GM10248 (cell line): ENCODE data around the gene YEATS4.

Experiments
- CTCF ChIA-PET: fragments of 300-600 bp; sonication (Branson Sonifier 250); formaldehyde crosslinking; extraction: SDS; loops from one replicate; lab custom pipeline; 2021; ENCODE audit warnings: antibody characterized with exemption; lab: Yijun Ruan, JAX
- POLR2A ChIA-PET: fragments of 350-650 bp; sonication (Branson Sonifier 250); formaldehyde crosslinking; extraction: SDS; loops from one replicate; lab custom pipeline; 2020; ENCODE audit warnings: antibody characterized with exemption; lab: Yijun Ruan, JAX
- DNase-seq: peaks from one replicate; pipeline ENCODE4 v3.0.0; 2012; ENCODE audit errors: extremely low spot score
- TF ChIP-seq, protein P1 (sequence below): IDR thresholded peaks from 2 replicates; pipeline ENCODE4 v1.5.1; 2012; ENCODE audit warnings: mild to moderate bottlenecking, low read depth; ENCODE audit errors: extremely low read depth, missing control alignments, control extremely low read depth

YEATS4 gene

GRCh38 chr12:69385038-69385437, 25.5 kb downstream of the YEATS4 start:
- TF ChIP-seq, protein P1, sequence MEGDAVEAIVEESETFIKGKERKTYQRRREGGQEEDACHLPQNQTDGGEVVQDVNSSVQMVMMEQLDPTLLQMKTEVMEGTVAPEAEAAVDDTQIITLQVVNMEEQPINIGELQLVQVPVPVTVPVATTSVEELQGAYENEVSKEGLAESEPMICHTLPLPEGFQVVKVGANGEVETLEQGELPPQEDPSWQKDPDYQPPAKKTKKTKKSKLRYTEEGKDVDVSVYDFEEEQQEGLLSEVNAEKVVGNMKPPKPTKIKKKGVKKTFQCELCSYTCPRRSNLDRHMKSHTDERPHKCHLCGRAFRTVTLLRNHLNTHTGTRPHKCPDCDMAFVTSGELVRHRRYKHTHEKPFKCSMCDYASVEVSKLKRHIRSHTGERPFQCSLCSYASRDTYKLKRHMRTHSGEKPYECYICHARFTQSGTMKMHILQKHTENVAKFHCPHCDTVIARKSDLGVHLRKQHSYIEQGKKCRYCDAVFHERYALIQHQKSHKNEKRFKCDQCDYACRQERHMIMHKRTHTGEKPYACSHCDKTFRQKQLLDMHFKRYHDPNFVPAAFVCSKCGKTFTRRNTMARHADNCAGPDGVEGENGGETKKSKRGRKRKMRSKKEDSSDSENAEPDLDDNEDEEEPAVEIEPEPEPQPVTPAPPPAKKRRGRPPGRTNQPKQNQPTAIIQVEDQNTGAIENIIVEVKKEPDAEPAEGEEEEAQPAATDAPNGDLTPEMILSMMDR = no peak
- ChIA-PET POLR2A (no interaction called here), CTCF (interaction anchor here (0.8 to 2.6 kb wide), 10 partner anchors 10 to 254 kb away, joined by 3 to 9 read pairs (median 5); no protein-coding TSS in a partner anchor)
- DNase-seq = no peak

DNA sequence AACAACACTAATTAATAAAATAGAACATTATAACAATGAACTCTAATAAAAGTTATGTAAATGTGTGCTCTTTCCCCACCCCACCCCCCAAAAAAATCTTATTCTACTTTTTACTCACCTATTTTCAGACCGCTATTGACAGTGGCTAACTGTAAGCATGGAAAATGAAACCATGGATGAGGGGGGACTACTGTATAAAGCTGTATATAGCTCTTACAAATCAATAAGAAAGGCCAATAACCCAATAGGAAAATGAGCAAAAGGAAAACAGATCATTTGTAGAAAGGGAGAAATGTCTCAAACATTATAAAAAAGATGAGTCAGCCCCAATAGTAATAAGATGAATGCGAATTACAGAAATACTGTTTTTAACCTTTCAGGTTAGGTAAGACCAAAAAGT, 27.4 kb downstream of the YEATS4 start:
- POLR2A ChIA-PET = interaction anchor here (0.7 kb wide), 1 partner anchor 172 kb away, joined by 7 read pairs; no protein-coding TSS in a partner anchor
- no peak for DNase-seq
- TF ChIP-seq, protein P1 = no peak
- CTCF ChIA-PET = interaction anchor here (1.1 to 2.2 kb wide), 2 partner anchors 41 to 184 kb away, joined by 3 to 11 read pairs; no protein-coding TSS in a partner anchor

- POLR2A ChIA-PET = no interaction called here
- peak; percentile 15 for DNase-seq
- TF ChIP-seq, protein P1 = peak; percentile 27
- CTCF ChIA-PET = interaction anchor here (0.8 to 2.6 kb wide), 6 partner anchors 19 to 252 kb away, joined by 3 to 32 read pairs (median 8); partner anchors contain the start of gene FRS2
These were observed 28.8 kb downstream of the YEATS4 start for GRCh38 chr12:69388371-69388770.

- ChIA-PET POLR2A (no interaction called here), CTCF (interaction anchor here (1.0 to 2.6 kb wide), 4 partner anchors 27 to 250 kb away, joined by 4 to 32 read pairs (median 10); partner anchors contain the start of gene FRS2)
- TF ChIP-seq, protein P1 = no peak
- DNase-seq = no peak
These were observed 30.3 kb downstream of the YEATS4 start for GRCh38 chr12:69389831-69390230.

GRCh38 chr12:69392179-69392928, 32.8 kb downstream of the YEATS4 start:
- ChIA-PET CTCF (interaction anchor here (0.9 to 1.6 kb wide), 3 partner anchors 21 to 179 kb away, joined by 3 to 4 read pairs (median 3); no protein-coding TSS in a partner anchor), POLR2A (no interaction called here)
- TF ChIP-seq, protein P1 = no peak
- DNase-seq = peak; percentile 22

DNA sequence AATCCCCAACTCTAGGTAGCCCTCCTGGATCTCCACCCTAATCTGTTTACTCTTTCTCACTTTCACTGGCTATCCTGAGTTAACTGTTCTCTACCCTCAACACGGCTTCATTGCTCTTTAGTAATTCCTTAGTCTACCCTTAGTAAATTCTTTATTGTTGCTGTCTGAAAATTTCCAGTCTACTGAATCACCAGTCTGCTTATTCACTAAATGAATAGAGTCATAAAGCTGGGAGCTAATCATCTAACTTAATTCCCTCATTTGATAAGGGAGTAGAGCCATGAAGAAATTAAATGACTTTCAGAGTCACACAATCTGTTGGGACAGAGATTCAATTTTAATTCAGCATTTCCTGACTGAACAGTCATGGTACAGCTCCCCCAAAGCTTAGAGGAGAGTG, 36.5 kb downstream of the YEATS4 start:
- TF ChIP-seq, protein P1 = no peak
- POLR2A ChIA-PET = no interaction called here
- DNase-seq = no peak
- CTCF ChIA-PET = interaction anchor here (1.0 kb wide), 1 partner anchor 8 kb away, joined by 4 read pairs; no protein-coding TSS in a partner anchor
